ENCODE measurements around the gene GRID1. TPM values are rescaled to one million over a fixed set of nuclear protein-coding genes. Genes with fewer than 3 reads are reported as not detected.

GRID1 gene
- total RNA-seq, 4 donors from 2014 or later: 0.40 to 1.9 (median 1.00) TPM

GRCh38 chr10:86308056-86308455 is 58.5 kb downstream of the GRID1 start:
- Histone ChIP-seq H3K27me3 (no peaks in the 10 kb centered on the region), H3K4me3 (no peak overlapping the region), H3K27ac (no peak overlapping the region), H3K36me3 (no peaks in the 10 kb centered on the region), H3K9me3 (no peaks in the 10 kb centered on the region), H3K4me1 (no peaks in the 10 kb centered on the region)
- TF ChIP-seq EP300 (IDR thresholded peaks at IDR 0.05; ENCODE audit: low read depth) (no peak), POLR2AphosphoS5 (IDR thresholded peaks at IDR 0.05) (no peak), POLR2A (IDR thresholded peaks at IDR 0.05) (no peak)
- TF ChIP-seq, protein P1, sequence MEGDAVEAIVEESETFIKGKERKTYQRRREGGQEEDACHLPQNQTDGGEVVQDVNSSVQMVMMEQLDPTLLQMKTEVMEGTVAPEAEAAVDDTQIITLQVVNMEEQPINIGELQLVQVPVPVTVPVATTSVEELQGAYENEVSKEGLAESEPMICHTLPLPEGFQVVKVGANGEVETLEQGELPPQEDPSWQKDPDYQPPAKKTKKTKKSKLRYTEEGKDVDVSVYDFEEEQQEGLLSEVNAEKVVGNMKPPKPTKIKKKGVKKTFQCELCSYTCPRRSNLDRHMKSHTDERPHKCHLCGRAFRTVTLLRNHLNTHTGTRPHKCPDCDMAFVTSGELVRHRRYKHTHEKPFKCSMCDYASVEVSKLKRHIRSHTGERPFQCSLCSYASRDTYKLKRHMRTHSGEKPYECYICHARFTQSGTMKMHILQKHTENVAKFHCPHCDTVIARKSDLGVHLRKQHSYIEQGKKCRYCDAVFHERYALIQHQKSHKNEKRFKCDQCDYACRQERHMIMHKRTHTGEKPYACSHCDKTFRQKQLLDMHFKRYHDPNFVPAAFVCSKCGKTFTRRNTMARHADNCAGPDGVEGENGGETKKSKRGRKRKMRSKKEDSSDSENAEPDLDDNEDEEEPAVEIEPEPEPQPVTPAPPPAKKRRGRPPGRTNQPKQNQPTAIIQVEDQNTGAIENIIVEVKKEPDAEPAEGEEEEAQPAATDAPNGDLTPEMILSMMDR (IDR thresholded peaks at IDR 0.05): no peak
- intact Hi-C loops (cut with DNase I; ENCODE audit: low total_unique reads) (no loop called here), in situ Hi-C loops (cut with MboI; ENCODE audit: low pct_ligation_motif_present in 1 of 4, low pct_unique_long_range_greater_than_20kb in 1 of 4, low sequenced_read_pairs in 3 of 4) (no loop called here)
- WGBS, 2 donors (ENCODE audit: low coverage in 1 of 2): 47% methylated on average over 1 of the region's 1 CpG; no CpG with 5 or more reads in 1 of the 2 donors
- no peak for DNase-seq

DNA sequence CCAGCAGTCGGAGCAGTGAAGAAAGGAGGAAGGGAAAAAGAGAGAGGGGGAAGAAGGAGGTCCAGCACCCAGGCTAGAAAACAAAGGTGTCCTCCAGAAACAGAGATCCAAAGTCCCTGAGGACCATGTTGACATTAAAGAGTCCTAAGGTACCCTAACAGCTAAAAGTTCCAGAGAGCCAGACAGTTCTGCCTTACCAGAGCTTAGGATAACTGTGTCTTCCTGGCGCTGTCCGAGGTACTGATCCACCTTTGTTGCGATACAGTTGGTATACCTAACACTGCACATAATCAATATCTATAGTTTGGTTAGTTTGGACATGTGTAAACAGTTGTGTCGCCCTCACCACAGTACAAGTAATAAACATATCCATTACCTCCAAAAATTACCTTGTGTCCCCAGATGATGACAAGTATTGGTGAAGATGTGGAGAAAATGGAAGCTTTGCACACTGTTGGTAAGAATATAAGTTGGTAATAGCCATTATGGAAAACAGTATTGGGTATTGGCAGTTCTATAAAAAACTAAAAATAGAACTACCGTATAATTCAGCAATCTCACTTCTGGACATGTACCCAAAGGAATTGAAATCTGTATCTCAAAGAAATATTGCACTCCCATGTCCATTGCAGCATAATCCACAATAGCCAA is 59.8 kb downstream of the GRID1 start:
- Histone ChIP-seq H3K27ac (no peak overlapping the region), H3K36me3 (no peaks in the 10 kb centered on the region), H3K27me3 (no peaks in the 10 kb centered on the region), H3K9me3 (no peaks in the 10 kb centered on the region), H3K4me3 (no peak overlapping the region), H3K4me1 (no peaks in the 10 kb centered on the region)
- DNase-seq: no peak
- in situ Hi-C loops (cut with MboI; ENCODE audit: low pct_ligation_motif_present in 1 of 4, low pct_unique_long_range_greater_than_20kb in 1 of 4, low sequenced_read_pairs in 3 of 4): no loop called here
- TF ChIP-seq, protein P1 (IDR thresholded peaks at IDR 0.05): no peak
- TF ChIP-seq POLR2A (IDR thresholded peaks at IDR 0.05) (no peak), EP300 (IDR thresholded peaks at IDR 0.05; ENCODE audit: low read depth) (no peak), POLR2AphosphoS5 (IDR thresholded peaks at IDR 0.05) (no peak)
- WGBS, 2 donors (ENCODE audit: low coverage in 1 of 2): 35 to 39% methylated on average over 5 to 6 of the region's 6 CpGs
- intact Hi-C loops (cut with DNase I; ENCODE audit: low total_unique reads): no loop called here

GRCh38 chr10:86305521-86305920 is 61.1 kb downstream of the GRID1 start:
- TF ChIP-seq EP300 (IDR thresholded peaks at IDR 0.05; ENCODE audit: low read depth): no peak
- TF ChIP-seq POLR2AphosphoS5 (IDR thresholded peaks at IDR 0.05): no peak
- TF ChIP-seq POLR2A (IDR thresholded peaks at IDR 0.05): no peak
- TF ChIP-seq, protein P1 (IDR thresholded peaks at IDR 0.05): no peak
- in situ Hi-C loops (cut with MboI; ENCODE audit: low pct_ligation_motif_present in 1 of 4, low pct_unique_long_range_greater_than_20kb in 1 of 4, low sequenced_read_pairs in 3 of 4) (no loop called here), intact Hi-C loops (cut with DNase I; ENCODE audit: low total_unique reads) (no loop called here)
- no peaks in the 10 kb centered on the region for H3K4me1 ChIP-seq
- H3K9me3 ChIP-seq: no peaks in the 10 kb centered on the region
- no peaks in the 10 kb centered on the region for H3K36me3 ChIP-seq
- H3K27ac ChIP-seq: no peak overlapping the region
- no peaks in the 10 kb centered on the region for H3K27me3 ChIP-seq
- H3K4me3 ChIP-seq: no peak overlapping the region
- 73% methylated on average over 1 of the region's 1 CpG; no CpG with 5 or more reads in 1 of the 2 donors for WGBS, 2 donors (ENCODE audit: low coverage in 1 of 2)
- no peak for DNase-seq

DNA sequence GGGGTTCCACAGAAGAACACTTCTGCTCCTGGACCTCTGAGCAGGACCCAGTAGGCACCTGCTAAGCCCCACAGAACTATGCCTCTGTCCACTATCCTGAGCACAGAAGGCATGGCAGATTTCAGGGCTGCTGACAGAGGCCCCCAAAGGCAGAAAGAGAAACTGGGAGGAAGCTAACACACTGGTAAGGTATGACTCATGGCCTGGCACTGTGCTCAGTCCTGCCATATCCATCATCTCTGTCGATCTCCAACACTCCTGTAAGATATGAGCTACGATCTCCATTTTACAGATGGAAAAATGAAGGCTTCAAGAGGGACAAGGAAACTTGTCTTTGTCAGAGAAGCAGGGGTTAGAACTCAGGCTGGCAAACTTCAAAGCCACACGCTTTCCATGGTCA is 62.2 kb downstream of the GRID1 start:
- WGBS, 2 donors (ENCODE audit: low coverage in 1 of 2): 67% methylated on average over 3 of the region's 3 CpGs; no CpG with 5 or more reads in 1 of the 2 donors
- H3K9me3 ChIP-seq: no peaks in the 10 kb centered on the region
- intact Hi-C loops (cut with DNase I; ENCODE audit: low total_unique reads) (no loop called here), in situ Hi-C loops (cut with MboI; ENCODE audit: low pct_ligation_motif_present in 1 of 4, low pct_unique_long_range_greater_than_20kb in 1 of 4, low sequenced_read_pairs in 3 of 4) (no loop called here)
- no peak for DNase-seq
- TF ChIP-seq, protein P1 (IDR thresholded peaks at IDR 0.05): no peak
- TF ChIP-seq EP300 (IDR thresholded peaks at IDR 0.05; ENCODE audit: low read depth) (no peak), POLR2A (IDR thresholded peaks at IDR 0.05) (no peak), POLR2AphosphoS5 (IDR thresholded peaks at IDR 0.05) (no peak)
- H3K27ac ChIP-seq: no peak overlapping the region
- no peaks in the 10 kb centered on the region for H3K36me3 ChIP-seq
- no peaks in the 10 kb centered on the region for H3K4me1 ChIP-seq
- H3K4me3 ChIP-seq: no peak overlapping the region
- no peaks in the 10 kb centered on the region for H3K27me3 ChIP-seq
